ENCODE measurements around the gene CEP95.

Gene CEP95

DNA sequence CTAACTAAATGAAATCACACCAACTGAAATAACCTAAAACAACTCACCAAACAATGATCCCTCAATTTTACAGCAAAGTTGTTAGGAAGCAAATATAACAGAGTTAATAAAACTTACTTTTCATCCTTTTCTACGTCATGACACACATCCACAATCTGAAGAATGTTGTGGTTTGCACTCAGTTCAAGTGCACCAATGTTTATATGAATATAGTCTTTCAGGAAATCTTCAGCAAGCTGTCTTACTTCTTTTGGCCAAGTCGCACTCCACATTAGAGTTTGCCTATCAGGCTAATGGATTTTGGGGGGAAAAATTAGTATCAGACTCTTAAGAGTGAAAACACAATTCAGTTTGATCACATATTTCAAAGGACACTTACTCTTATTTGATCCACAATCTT lies 4.0 kb upstream of the CEP95 start:
- Mint-ChIP-seq H3K36me3 (peaks cover 64% of the 10 kb centered on the region), H3K27me3 (no peaks in the 10 kb centered on the region), H3K27ac (peak overlapping the region; percentile 91), H3K9me3 (no peaks in the 10 kb centered on the region), H3K4me1 (peaks cover 76% of the 10 kb centered on the region), H3K4me3 (peak overlapping the region; percentile 95)

GRCh38 chr17:64503341-64503740 lies 3.4 kb upstream of the CEP95 start:
- no peaks in the 10 kb centered on the region for H3K9me3 Mint-ChIP-seq
- peak overlapping the region; percentile 91 for H3K27ac Mint-ChIP-seq
- no peaks in the 10 kb centered on the region for H3K27me3 Mint-ChIP-seq
- peaks cover 74% of the 10 kb centered on the region for H3K4me1 Mint-ChIP-seq
- H3K36me3 Mint-ChIP-seq = peaks cover 61% of the 10 kb centered on the region
- peak overlapping the region; percentile 95 for H3K4me3 Mint-ChIP-seq

- Mint-ChIP-seq H3K27me3 (no peaks in the 10 kb centered on the region), H3K9me3 (no peaks in the 10 kb centered on the region), H3K27ac (peak overlapping the region; percentile 99), H3K4me3 (peak overlapping the region; percentile 95), H3K4me1 (peaks cover 75% of the 10 kb centered on the region), H3K36me3 (peaks cover 57% of the 10 kb centered on the region)
These were observed 2.7 kb upstream of the CEP95 start for GRCh38 chr17:64503821-64504768.

- peaks cover 53% of the 10 kb centered on the region for H3K36me3 Mint-ChIP-seq
- H3K4me3 Mint-ChIP-seq = peak overlapping the region; percentile 95
- H3K9me3 Mint-ChIP-seq = no peaks in the 10 kb centered on the region
- peaks cover 75% of the 10 kb centered on the region for H3K4me1 Mint-ChIP-seq
- no peaks in the 10 kb centered on the region for H3K27me3 Mint-ChIP-seq
- peak overlapping the region; percentile 99 for H3K27ac Mint-ChIP-seq
These were observed 1.9 kb upstream of the CEP95 start for GRCh38 chr17:64504769-64505339.

- peak overlapping the region; percentile 95 for H3K4me3 Mint-ChIP-seq
- H3K36me3 Mint-ChIP-seq = peaks cover 49% of the 10 kb centered on the region
- H3K27ac Mint-ChIP-seq = peak overlapping the region; percentile 99
- H3K9me3 Mint-ChIP-seq = no peaks in the 10 kb centered on the region
- peaks cover 73% of the 10 kb centered on the region for H3K4me1 Mint-ChIP-seq
- H3K27me3 Mint-ChIP-seq = no peaks in the 10 kb centered on the region
These were observed 1.2 kb upstream of the CEP95 start for GRCh38 chr17:64505340-64506200.

DNA sequence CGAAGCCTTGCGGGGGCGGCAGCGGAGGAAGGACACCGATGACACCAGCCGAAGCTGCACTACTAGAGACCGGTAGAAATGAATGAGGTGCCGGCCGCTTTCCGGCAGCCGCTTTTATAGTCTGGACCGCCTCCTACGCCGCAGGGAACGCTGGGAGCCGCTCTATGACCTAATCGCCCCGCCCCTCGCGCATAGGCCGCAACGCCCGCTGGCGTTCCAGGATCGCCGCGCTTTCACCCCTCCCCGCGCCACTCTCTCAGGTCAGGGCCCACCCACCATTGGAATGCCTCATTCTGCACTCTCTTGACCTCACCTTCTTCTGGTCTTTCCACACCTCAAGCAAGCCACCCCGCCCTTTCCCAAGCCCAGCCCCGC lies 589 bp upstream of the CEP95 start, which contains the start of gene DDX5:
Gene DDX5 (minus strand): TSS at position 89 of the 375 bp plus-strand sequence. CDS start 170 bp downstream, outside the sequence.
- H3K4me3 Mint-ChIP-seq = peak within 1 kb of the TSS; percentile 95
- peaks cover 71% of the 10 kb centered on the region for H3K4me1 Mint-ChIP-seq
- peaks cover 49% of the 10 kb centered on the region for H3K36me3 Mint-ChIP-seq
- H3K27ac Mint-ChIP-seq = peak within 1 kb of the TSS; percentile 99
- H3K9me3 Mint-ChIP-seq = no peaks in the 10 kb centered on the region
- no peaks in the 10 kb centered on the region for H3K27me3 Mint-ChIP-seq

DNA sequence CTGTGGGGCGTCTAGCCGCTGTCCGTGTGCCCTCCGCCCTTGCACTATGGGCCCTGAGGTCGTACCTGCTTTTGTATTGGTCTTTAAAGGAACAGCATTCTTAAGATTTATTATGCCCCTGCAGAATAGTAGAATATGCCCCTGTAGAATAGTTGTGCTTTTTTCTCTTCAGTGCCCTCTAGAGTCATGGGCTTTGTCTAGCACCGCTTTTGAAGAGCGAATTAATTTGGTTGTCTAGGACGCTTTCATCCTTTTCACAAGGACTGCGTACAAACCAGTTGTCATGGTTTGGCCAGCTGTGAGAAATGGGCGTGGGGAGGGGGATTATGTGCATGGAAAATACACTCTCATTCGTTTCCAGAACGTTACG lies 621 bp downstream of the CEP95 start:
- H3K4me3 Mint-ChIP-seq = peak overlapping the region; percentile 95
- peaks cover 67% of the 10 kb centered on the region for H3K4me1 Mint-ChIP-seq
- no peaks in the 10 kb centered on the region for H3K9me3 Mint-ChIP-seq
- H3K27me3 Mint-ChIP-seq = no peaks in the 10 kb centered on the region
- H3K27ac Mint-ChIP-seq = peak overlapping the region; percentile 99
- H3K36me3 Mint-ChIP-seq = peaks cover 40% of the 10 kb centered on the region

- Mint-ChIP-seq H3K4me1 (peaks cover 62% of the 10 kb centered on the region), H3K9me3 (no peaks in the 10 kb centered on the region), H3K36me3 (peaks cover 31% of the 10 kb centered on the region), H3K27me3 (no peaks in the 10 kb centered on the region), H3K27ac (no peak overlapping the region), H3K4me3 (peak overlapping the region; percentile 95)
These were observed 1.9 kb downstream of the CEP95 start for GRCh38 chr17:64508683-64509082.

- H3K36me3 Mint-ChIP-seq = peaks cover 26% of the 10 kb centered on the region
- no peaks in the 10 kb centered on the region for H3K9me3 Mint-ChIP-seq
- H3K27me3 Mint-ChIP-seq = no peaks in the 10 kb centered on the region
- peaks cover 62% of the 10 kb centered on the region for H3K4me1 Mint-ChIP-seq
- peak overlapping the region; percentile 73 for H3K4me3 Mint-ChIP-seq
- no peak overlapping the region for H3K27ac Mint-ChIP-seq
These were observed 2.4 kb downstream of the CEP95 start for GRCh38 chr17:64509179-64509578.

GRCh38 chr17:64515419-64515818 lies 8.6 kb downstream of the CEP95 start:
- Mint-ChIP-seq H3K27ac (peak overlapping the region; percentile 15), H3K36me3 (peaks cover 14% of the 10 kb centered on the region), H3K27me3 (no peaks in the 10 kb centered on the region), H3K4me1 (peaks cover 45% of the 10 kb centered on the region), H3K4me3 (no peak overlapping the region), H3K9me3 (no peaks in the 10 kb centered on the region)

GRCh38 chr17:64515829-64516228 lies 9.1 kb downstream of the CEP95 start:
- Mint-ChIP-seq H3K36me3 (peaks cover 11% of the 10 kb centered on the region), H3K9me3 (no peaks in the 10 kb centered on the region), H3K27ac (no peak overlapping the region), H3K4me3 (no peak overlapping the region), H3K4me1 (peaks cover 41% of the 10 kb centered on the region), H3K27me3 (no peaks in the 10 kb centered on the region)

GRCh38 chr17:64519601-64520000 lies 12.8 kb downstream of the CEP95 start:
- H3K36me3 Mint-ChIP-seq = peaks cover 11% of the 10 kb centered on the region
- H3K27me3 Mint-ChIP-seq = no peaks in the 10 kb centered on the region
- no peaks in the 10 kb centered on the region for H3K9me3 Mint-ChIP-seq
- peaks cover 18% of the 10 kb centered on the region for H3K4me1 Mint-ChIP-seq
- H3K27ac Mint-ChIP-seq = no peak overlapping the region
- H3K4me3 Mint-ChIP-seq = no peak overlapping the region

DNA sequence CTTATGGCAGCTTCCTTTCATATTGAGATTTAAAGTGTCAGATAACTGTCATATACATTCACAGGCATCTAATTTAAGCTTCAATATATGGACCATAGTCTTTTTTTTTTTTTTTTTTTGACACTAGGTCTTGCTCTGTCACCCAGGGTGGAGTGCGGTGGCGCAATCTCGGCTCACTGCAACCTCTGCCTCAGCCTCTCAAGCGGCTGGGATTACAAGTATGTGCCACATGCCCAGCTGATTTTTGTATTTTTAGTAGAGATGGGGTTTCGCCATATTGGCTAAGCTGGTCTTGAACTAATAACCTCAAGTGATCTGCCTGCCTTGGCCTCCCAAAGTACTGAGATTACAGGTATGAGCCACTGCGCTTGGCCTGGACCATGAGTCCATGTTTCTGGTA lies 13.6 kb downstream of the CEP95 start:
- no peaks in the 10 kb centered on the region for H3K27me3 Mint-ChIP-seq
- no peak overlapping the region for H3K4me3 Mint-ChIP-seq
- H3K9me3 Mint-ChIP-seq = no peaks in the 10 kb centered on the region
- peaks cover 11% of the 10 kb centered on the region for H3K36me3 Mint-ChIP-seq
- no peak overlapping the region for H3K27ac Mint-ChIP-seq
- H3K4me1 Mint-ChIP-seq = peaks cover 12% of the 10 kb centered on the region

DNA sequence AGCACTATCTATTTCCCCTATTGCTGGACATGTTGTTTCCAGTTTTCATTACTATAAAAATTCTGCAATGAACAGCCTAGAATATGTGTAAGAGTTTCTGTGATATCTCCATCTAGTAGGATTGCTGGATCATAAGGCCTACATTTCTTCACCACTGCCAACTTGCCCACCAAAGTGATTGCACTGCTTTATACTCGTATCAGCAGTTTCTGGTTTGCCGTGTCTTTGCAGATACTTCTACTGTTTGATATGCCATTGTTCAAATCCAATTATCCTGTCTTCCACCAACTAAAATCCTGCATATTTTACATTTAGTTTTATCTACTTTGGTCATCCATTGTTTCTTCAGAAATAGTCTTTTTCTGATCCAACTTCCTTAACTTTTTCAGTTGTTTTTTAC lies 21.1 kb downstream of the CEP95 start:
- H3K27me3 Mint-ChIP-seq = no peaks in the 10 kb centered on the region
- H3K4me1 Mint-ChIP-seq = no peaks in the 10 kb centered on the region
- H3K27ac Mint-ChIP-seq = no peak overlapping the region
- H3K4me3 Mint-ChIP-seq = no peak overlapping the region
- no peaks in the 10 kb centered on the region for H3K9me3 Mint-ChIP-seq
- peaks cover 26% of the 10 kb centered on the region for H3K36me3 Mint-ChIP-seq

- peaks cover 23% of the 10 kb centered on the region for H3K36me3 Mint-ChIP-seq
- H3K9me3 Mint-ChIP-seq = no peaks in the 10 kb centered on the region
- H3K27me3 Mint-ChIP-seq = no peaks in the 10 kb centered on the region
- peak overlapping the region; percentile 31 for H3K27ac Mint-ChIP-seq
- H3K4me3 Mint-ChIP-seq = no peak overlapping the region
- no peaks in the 10 kb centered on the region for H3K4me1 Mint-ChIP-seq
These were observed 22.4 kb downstream of the CEP95 start for GRCh38 chr17:64529221-64529620.
